GM12892 (cell line): Measurements from ENCODE around the gene LRFN2.

Experiments
- POLR2A ChIP-seq: IDR thresholded peaks from 2 replicates; pipeline ENCODE4 v1.6.1; 2011; ENCODE audit warnings: low read depth, low read length, control low read depth
- POLR2AphosphoS5 ChIP-seq: IDR thresholded peaks from 2 replicates; pipeline ENCODE4 v1.6.1; 2011; ENCODE audit warnings: low read depth, low read length, control low read depth
- TAF1 ChIP-seq: IDR thresholded peaks from 2 replicates; pipeline ENCODE4 v1.6.1; 2011; ENCODE audit warnings: low read depth, mild to moderate bottlenecking, control low read depth, low read length, borderline replicate concordance

DNA sequence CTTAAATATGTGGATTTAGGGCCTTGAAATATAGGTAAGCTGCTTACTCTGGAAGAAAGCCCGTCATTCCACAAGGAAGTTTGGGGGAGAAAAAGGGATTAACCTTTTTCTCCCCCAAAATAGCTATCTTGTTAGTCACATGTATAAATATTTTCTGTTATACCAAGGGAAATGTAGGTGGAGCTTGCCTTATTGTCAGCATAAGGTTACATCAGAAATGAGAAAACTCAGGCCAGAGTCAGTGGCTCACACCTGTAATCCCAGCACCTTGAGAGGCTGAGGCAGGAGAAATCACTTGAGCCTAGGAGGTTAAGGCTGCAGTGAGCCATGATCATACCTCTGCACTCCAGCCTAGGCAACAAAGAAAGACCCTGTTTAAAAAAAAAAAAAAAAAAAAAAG, 129.9 kb downstream of the LRFN2 start:
- TF ChIP-seq POLR2A: no peak
- no peak for TF ChIP-seq TAF1
- no peak for TF ChIP-seq POLR2AphosphoS5
